ENCODE data around the gene MRM1.

The MRM1 gene

GRCh38 chr17:36601303-36602029 lies at the start of gene MRM1:
MRM1 (plus strand) TSS chr17:36601583; CDS start chr17:36601811, 228 bp downstream.
- DNase-seq, result peak; percentile 84 to 89

GRCh38 chr17:36553459-36553858 lies 47.9 kb upstream of the MRM1 start:
- no peak for DNase-seq

- no peak for DNase-seq
These were observed 35.3 kb upstream of the MRM1 start for GRCh38 chr17:36566081-36566480.

- no peak for DNase-seq
These were observed 26.4 kb upstream of the MRM1 start for GRCh38 chr17:36575028-36575427.

- no peak for DNase-seq
These were observed 24.6 kb upstream of the MRM1 start for GRCh38 chr17:36576793-36577192.

- DNase-seq, result no peak
These were observed 22.7 kb upstream of the MRM1 start for GRCh38 chr17:36578671-36579070.

GRCh38 chr17:36583787-36584186 lies 17.6 kb upstream of the MRM1 start:
- DNase-seq, result no peak

GRCh38 chr17:36586138-36586537 lies 15.2 kb upstream of the MRM1 start:
- no peak for DNase-seq

- DNase-seq, result no peak
These were observed 11.3 kb upstream of the MRM1 start for GRCh38 chr17:36590082-36590481.

GRCh38 chr17:36591434-36592315 lies 9.7 kb upstream of the MRM1 start, which contains the start of gene DHRS11:
DHRS11 (plus strand) TSS chr17:36591879; CDS start chr17:36592010, 131 bp downstream.
- DNase-seq, result peak; percentile 9 to 76

- DNase-seq, result no peak
These were observed 9.1 kb upstream of the MRM1 start for GRCh38 chr17:36592316-36592715.

- DNase-seq, result no peak
These were observed 8.6 kb upstream of the MRM1 start for GRCh38 chr17:36592716-36593321.

- peak; percentile 4 to 10 for DNase-seq
These were observed 7.6 kb upstream of the MRM1 start for GRCh38 chr17:36593656-36594316.

GRCh38 chr17:36594626-36595401 lies 6.6 kb upstream of the MRM1 start:
- DNase-seq, result no peak

- DNase-seq, result no peak
These were observed 4.2 kb upstream of the MRM1 start for GRCh38 chr17:36597226-36597625.

GRCh38 chr17:36597866-36598777 lies 3.3 kb upstream of the MRM1 start:
- no peak for DNase-seq

GRCh38 chr17:36598951-36599401 lies 2.4 kb upstream of the MRM1 start:
- DNase-seq, result no peak

- no peak for DNase-seq
These were observed 1.7 kb upstream of the MRM1 start for GRCh38 chr17:36599546-36600250.

- no peak for DNase-seq
These were observed 918 bp upstream of the MRM1 start for GRCh38 chr17:36600465-36600864.

GRCh38 chr17:36600936-36601302 lies 464 bp upstream of the MRM1 start:
- no peak for DNase-seq

Measured in NCI-H446 (cell line).